NOMO-1 (cell line): ENCODE data around the gene TMIE.

Experiments
- DNase-seq, 2 experiments: peaks; one replicate each; lab custom pipeline; 2025; ENCODE audit not compliant: unreplicated experiment in 2 of 2; lab: John Stamatoyannopoulos, UW

TMIE gene, protein sequence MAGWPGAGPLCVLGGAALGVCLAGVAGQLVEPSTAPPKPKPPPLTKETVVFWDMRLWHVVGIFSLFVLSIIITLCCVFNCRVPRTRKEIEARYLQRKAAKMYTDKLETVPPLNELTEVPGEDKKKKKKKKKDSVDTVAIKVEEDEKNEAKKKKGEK

DNA sequence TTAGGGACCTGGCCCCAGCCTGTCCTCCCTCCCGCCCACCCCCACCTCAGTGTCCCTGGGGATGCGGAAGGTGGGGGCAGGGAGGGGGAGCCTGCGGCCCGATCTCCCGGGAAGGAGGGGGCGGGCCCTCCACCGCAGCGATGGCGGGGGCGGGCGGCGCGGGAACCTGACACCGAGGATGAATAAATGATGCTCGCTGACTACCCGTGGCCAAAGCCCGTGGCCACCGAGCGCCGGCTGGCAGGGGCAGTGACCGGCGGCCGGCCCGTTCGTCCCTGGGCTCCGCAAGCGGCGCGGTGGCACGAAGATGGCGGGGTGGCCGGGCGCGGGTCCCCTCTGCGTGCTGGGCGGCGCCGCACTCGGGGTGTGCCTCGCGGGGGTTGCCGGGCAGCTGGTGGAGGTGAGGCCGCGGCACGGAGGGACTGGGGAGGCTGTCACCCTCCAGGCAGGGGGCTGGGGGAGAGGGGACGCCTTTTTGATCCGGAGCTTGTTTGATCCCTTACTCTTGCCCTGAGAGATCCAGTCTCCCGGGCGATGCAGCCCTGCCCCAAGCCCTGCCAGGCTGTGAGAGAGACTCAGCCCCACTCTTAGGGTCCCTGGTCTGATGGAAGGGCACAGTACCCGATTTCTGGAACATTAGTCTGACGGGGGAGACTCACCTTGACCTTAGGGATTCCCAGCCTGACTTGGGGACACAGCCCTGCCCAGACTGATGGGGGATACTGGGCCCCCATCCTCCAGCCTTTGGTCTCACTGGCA lies at the start of gene TMIE:
Gene TMIE (plus strand): TSS at position 212 of the 759 bp plus-strand sequence. CDS start 96 bp downstream, at position 308.
- no peak for DNase-seq

DNA sequence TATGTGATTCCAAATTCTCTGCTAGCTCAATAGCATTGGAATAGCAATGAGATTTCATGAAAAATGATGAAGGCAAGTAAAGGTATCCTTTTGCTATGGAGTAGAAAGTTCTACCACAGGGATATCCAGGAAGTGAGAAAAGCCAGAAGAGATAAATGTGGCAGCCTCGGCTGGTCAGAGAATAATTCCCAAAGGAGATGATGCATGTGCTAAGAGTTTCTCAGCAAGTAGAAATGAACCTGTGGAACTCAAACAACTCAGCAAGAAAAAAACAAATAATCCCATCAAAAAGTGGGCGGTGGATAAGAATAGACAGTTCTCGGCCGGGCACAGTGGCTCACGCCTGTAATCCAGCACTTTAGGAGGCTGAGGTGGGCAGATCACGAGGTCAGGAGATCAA lies 45.9 kb upstream of the TMIE start:
- DNase-seq = no peak

DNA sequence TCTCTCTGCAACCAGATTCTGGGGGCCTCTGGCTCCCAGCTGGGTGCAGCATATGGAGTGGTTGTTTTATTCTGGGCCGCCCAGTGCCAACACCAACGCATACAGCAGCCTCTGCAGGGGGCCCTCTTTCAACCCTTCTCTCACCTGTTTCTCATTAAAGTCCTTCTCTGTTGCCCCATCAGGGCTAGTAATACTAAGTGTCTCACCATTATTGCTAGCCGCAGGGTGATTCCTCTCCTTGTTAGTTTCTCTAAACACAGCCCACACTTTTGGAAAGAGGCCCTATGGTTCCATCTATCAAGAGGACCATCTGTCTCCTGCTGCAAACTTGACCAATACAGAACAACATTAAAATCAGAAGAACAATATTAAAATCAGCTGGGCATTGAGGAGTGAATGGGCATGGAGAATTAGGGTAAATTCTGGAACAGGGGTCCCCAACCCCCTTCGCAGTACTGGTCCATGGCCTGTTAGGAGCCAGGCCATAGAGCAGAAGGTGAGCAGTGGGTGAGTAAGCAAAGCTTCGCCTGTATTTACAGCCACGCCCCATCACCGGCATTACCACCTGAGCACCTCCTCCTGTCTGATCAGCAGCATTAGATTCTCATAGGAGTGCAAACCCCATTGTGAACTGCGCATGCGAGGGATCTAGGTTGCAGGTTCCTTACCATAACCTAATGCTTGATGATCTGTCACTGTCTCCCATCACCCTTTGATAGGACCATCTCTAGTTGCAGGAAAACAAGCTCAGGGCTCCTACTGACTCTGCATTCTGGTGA lies 44.2 kb upstream of the TMIE start:
- no peak for DNase-seq

DNA sequence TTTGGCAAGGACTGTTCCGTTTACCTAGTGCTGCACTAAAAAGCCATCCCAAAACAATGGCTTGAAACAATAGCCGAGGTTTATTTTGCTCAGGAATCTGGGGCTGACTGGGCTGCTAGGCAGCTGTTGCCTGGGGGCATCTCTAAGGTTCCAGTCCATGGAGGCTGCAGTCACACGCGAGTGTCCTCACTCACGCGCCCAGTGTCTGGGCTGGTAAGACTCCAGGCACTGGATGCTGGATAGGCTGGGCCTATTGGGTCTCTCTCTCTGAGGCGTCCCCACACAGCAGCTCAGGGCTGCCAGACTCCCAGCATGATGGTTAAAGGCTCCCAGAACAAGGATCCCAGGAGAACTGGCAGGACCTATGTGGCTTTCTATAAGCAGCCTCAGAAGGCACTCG lies 41.9 kb upstream of the TMIE start:
- no peak for DNase-seq

DNA sequence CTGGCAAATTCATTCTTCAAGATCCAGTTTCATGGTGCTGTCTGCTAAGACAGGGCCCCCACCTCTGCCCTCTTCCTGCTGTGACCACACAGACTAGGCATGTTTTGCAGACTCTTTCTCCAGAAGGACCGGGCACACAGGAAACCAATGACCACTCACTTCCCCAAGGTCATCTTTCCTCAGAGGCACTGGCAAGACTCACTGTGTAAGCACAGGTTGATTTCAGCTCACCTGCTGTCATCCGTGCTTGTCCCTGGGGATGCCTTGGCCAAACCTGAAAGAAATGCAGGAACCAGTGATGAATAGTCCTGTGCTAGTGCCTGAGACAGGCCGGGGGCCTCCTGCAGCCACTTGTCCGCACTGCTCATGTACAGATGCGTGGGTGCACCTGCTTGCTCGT lies 41.2 kb upstream of the TMIE start:
- no peak for DNase-seq

DNA sequence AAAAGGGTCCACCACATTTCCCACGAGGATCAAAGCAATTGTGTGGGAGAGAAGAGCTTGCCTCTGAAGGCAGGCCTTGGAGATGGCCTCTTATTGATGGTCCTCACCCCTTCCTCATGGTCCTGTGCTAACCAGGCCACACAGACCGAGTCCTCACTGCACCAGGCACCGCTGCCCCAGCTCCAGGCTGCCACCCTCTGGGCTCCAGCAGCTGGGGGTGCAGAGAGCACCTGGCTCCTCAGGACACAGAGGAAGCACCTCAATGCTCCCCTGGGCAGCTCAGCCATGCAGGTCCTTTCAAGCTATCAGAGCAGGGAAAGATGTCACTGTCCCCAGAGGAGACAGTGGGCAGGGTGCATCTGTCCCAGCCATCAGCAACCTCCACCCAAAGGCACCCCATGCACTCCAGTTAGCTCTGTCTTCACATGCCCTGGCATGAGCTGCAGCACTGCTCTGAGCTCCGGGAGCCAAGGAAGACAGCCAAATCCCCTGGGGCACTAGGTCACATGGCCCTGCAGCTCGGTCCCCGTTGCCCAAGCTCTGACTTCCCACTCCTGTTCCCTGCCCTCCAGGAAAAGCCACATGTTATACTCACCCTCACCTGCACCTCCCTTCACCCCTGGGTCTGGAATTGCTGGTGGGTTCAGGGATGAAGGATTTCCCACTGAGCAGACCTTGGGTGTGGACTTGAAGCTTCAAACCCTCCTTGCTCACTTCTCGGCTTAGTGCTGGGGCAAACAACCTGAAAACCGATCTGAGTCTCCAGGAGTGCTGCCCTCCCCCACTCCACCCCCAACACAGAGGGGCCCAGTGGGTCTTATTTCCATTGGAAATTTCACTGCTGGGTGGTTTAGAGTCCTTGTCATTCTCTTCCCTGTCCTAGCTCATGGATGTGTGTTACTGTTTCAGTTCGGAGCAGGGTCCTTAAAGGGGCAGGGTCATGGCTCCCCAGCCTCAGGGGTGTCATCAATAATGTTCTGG lies 40.4 kb upstream of the TMIE start:
- no peak for DNase-seq

DNA sequence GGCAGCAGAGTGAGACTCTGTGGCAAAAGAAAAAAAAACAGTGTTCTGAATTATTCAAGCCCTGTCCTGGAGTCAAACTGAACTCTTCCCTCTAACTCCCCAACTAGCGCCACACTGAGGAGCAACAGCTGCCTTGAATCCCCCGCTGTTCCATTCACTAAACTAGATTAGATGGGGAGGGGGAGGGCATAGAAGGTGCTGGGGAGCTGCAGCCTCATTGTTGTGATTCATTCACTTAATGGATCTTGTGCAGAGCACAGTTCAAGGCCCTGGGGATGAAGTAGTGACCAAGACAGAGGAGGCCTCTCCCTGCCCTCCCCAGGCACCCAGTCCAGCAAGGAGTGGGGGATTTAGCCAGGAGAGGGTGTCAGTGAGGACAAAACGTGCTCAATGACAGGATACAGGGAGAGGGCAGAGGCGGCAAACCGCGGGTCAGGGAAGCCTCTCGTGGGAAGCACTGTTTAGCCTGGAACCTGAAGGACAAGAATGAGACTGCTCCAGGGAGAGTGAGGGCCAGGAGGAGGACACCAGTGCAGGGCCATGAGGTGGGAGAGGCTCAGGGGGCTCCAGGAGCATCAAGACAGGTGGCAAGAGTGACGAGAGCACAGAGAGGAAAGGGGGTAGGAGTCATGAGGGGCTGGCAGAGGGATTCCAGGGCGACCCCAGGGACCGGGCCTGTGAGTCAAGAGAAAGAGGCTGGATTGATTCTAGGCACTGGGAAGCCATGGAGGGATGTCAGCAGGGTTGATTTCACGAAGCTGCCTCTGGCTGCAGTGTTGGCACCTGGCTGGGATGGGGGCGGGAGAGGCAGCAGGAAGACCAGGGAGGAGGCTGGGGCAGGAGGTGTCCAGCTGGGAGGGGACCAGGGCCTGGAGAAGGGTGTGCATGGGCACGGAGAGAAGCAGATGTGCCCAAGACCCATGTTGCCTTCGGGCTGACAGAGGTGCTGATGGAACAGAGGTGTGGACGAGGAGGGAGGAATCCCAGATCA lies 39.1 kb upstream of the TMIE start:
- no peak for DNase-seq

DNA sequence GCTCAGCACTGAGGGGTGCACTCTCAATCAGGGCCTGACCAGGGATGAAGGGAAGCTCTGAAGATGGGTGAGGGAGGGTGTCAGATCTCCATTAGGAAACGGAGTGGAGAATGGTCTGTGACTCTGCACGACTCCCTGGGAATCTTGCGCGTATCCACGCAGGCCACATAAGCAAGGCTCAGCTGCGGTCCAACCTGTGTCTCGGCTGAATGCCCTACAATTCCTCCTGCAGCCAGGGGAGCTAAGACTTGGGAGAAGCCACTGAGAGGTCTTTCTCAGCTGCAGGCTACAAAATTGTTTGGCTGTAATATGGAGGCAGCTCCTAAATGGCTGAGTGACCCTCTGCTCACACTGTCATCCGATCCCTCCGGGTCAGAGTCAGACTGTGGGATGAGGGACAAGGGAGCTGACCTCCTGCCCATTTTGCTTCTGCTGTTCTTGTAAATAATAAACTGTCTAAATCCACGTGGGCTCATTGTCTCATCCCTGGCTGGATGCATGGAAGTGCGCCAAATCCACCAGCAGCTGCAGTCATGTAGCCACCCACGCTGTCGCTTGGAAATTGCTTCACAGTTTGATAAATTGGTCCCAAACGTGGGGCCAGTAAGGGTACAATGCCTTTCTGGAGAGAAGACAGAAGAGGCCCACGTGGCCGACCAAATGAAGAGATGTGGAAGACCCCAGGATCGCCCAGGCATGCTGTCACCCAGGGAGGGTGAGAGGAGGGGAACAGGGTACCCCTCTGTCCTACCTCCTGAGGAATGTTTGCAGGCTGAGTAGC lies 38.2 kb upstream of the TMIE start:
- DNase-seq = no peak

DNA sequence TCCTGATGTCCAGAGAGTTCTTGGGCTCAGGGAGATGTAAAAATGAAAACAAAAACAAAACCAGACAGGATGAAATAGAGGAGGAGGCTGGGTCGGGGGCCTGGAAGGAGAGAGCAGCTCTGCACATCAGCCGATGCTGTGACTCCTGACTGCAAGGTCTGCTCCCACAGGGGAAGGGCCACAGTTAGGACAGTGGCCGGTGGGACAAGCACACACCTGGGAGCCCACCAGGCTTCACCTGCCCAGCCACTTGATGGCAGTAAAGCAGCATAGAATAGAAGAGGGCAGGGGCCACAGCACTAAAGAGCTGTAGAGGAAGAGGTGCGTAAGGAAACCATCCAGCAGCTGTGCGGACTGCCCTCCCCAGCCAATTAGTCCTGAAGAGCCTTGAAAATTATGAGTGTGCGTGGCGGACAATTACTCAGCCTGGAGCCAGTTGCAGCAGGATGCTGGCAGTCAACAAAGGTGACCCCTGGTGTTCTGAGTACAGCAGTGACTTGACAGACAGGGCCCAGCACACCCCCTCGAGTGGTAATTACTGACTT lies 37.5 kb upstream of the TMIE start:
- DNase-seq = no peak

DNA sequence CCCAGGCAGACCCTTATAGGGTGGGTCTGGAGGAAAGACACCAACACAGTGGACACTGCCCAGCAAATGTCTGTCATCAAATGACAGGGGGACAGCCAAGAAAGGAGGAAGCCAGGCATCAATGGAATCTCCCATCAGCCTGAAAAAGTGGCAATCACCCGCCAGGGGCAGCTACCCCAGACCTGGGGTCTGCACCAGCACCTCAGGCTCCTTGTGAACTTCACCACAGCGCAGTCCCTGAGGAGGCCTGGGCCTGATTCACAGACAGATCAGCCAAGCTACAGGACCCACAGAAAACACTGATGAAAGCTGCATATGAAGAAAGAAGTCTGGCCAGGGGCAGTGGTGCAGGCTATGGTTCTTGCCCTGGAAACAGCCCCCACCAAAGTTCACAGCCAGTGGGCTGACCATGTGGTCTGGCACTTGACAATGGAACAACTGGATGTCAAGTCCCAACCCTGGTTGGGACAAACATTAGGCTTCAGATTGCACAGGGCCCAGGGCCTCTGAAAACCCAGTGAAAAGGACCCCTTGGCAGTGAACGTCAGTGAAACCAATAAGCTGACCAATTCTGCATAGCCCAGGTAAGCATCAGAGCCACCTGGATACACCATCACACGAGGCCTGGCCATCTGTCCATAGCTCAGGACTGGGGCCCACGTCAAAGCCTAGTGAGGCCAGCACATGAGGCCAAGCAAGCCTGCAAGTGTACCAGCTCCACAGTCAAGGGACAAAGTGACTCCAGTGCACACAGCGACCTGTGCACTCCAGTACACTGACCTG lies 36.8 kb upstream of the TMIE start:
- DNase-seq = no peak

DNA sequence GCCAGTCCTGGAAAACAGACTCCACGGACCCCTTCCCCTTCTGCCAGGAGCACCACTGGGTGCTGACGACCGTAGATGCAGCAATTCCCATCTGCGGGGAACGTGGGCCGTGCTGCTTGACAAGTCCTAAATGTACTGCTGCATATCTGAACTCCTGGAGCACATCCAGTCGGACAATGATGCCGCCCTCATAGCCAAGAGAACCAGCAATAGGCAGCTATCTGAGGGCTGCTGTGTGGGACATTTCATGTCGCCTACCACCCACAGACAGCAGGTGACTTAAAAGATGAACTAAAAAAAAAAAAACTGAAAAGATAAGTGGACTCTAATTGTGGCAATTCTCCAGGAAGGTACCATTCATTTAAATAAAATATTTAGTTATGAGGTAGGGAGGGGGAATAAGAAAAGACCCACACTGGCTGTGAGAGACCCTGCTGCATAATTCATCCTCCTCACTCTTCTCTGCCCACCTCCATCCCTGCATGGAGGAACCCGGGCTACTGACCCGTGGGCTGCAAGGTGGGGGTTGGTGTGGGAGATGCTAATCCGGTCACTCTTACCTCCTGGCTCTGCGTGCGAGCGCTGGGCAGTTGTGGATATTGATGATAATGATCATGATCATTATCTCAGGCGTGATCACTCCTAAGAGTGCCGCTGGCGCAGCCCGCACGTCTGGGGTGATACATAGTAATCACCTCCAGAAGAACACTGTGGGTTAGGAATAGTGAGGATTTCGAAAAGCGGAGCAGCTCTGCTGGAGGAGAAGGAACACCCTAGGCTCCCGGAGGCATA lies 36.0 kb upstream of the TMIE start:
- DNase-seq = no peak

DNA sequence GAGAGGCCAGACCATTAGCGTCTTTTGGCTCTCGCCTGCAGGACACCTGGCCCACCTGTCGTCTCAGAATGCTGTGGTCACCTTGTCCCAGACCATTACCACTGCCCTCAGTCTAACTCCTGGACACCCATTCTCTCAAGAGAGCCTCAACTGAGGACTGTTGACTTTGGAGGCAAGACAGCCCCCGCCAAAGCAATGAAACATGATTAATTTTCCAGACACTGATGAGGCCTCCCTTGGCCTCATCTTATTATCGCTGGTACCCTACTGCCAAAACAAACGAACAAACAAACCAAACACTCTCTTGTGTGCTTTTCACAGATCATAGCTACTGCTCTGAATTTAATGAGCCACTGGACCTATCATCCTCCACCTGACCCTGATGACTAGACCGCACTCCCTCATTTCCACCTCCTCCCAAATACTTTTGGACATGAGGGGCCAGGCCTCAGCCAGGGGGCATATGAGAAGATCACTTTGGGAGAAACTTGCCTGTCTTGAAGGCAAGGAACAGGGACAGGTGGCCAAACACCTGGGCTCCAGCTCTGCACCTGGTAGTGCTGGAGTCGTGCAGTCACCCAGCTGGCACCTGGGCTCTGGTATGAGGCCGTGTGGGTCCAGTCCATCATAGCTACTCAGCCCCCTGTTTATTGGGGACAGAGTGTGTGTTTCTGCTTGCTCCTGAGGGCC lies 35.3 kb upstream of the TMIE start:
- DNase-seq = no peak

DNA sequence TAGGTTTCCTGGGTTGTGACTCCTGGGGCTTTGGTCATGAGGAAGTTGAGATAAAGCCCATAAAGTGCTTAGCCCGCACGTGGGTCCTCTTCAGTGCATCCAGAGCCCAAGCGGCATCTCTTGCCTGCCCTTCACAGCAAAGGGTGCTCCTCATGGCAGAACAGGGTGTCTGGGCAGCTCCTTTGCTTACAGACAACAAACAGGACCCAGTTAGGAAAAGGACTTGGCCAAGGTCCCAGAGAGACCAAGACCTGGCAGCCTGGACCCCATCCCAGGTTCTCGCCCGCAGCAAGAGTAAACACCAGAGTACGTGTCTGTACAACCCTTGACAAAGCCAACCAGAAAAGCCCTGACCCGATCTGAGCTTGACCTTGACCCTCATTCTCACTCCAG lies 34.7 kb upstream of the TMIE start:
- DNase-seq = no peak

DNA sequence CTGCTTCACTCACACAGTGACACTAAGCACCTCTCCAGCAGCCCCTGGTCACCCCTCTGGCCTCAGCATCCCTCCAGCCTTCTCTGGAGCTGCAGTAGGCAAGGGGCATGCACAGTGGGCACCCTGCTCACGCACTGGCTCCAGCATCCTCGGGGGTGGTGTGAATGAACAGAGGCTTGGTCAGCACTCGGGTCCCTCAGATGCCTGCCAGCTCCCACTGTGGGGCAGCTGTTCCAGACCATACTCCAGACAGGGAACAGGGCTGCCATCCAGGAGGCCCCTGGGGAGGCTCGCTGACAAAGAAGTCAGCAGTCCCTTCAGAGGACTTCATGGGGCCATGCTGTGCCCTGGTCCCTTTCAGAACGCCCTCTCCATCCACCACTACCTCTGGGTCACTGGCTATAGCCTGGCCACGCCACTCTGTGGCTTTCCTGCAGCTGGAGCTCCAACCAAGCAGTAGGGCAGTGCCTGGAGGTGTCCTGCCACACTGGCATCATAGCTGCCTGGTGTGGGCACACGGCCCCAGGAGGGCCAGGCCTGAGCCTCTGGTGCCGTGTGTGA lies 34.1 kb upstream of the TMIE start:
- no peak for DNase-seq

DNA sequence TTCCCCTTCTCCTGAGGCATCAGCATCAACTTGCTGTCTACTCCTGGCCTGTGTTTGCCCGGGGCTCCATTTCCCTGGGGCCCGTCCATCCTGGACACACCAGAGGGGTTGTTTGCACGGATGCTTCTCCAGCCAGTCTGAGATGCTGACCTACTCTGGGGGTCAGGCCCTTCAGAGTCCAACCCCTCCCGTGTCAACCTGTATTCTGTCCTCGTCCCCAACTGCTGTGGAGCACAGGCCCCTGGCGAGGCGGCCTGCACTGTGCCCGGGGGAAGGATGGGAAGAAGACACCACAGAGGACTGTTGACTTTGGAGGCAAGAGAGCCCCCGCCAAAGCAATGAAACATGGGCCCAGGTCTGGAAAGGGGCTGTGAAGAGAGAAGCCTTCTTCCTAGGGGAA lies 33.5 kb upstream of the TMIE start:
- no peak for DNase-seq

DNA sequence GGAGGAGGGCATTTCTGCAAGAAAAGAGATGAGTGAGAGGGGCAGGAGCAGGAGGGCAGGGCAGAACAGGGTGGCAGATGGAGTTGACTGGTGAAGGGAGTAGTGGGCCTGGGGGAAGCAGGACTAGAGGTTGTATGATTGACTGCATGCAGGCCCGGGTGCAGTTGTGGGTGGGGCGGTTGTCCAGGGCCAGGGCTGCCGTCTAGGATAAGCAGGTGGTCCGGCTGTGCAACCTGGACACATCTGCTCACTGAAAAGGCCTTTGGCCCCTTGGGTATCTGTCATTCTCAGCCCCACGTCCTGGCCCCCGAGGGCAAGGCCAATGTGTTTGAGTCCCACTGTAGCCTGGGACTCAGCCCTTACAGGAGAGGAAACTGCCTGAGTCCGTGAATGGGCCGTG lies 33.1 kb upstream of the TMIE start:
- no peak for DNase-seq
